K562 (cell line): ENCODE data around the gene FBXO36. TPM values are rescaled to one million over a fixed set of nuclear protein-coding genes. Genes with fewer than 3 reads are reported as not detected.

ENCODE experiments used
- HMGN3 ChIP-seq: IDR thresholded peaks from 2 replicates; pipeline ENCODE4 v1.6.1; 2011; ENCODE audit warnings: borderline replicate concordance, low read depth, mild to moderate bottlenecking, mixed read lengths, low read length; ENCODE audit not compliant: insufficient read length; ENCODE audit errors: extremely low read depth
- JUNB ChIP-seq: fragments of 450-650 bp; formaldehyde crosslinking; conservative IDR thresholded peaks from 2 replicates; pipeline ENCODE4 v1.4.0; 2020; ENCODE audit warnings: mild to moderate bottlenecking
- MCM3 ChIP-seq: fragments of 450-650 bp; IDR thresholded peaks from 2 replicates; pipeline ENCODE4 v1.6.1; 2016
- MITF ChIP-seq: IDR thresholded peaks from 2 replicates; pipeline ENCODE4 v1.6.1; 2014; ENCODE audit warnings: antibody characterized with exemption
- RNF219 ChIP-seq: fragments of 250-450 bp; sonication (Bioruptor Pico); IDR thresholded peaks from 2 replicates; pipeline ENCODE4 v1.5.0; 2022; ENCODE audit warnings: mild to moderate bottlenecking
- SREBF1 ChIP-seq: fragments of 150-350 bp; IDR thresholded peaks from 2 replicates; pipeline ENCODE4 v1.6.1; 2014; ENCODE audit warnings: antibody characterized with exemption, low read depth, low read length, borderline replicate concordance
- TFAP4 ChIP-seq: sonication (generic); formaldehyde crosslinking; IDR thresholded peaks from 2 replicates; pipeline ENCODE4 v1.8.0; 2022; ENCODE audit warnings: missing genetic modification reagents, mild to moderate bottlenecking, moderate library complexity, borderline replicate concordance
- ZBTB12 ChIP-seq: fragments of 250-450 bp; sonication (Bioruptor Pico); IDR thresholded peaks from 2 replicates; pipeline ENCODE4 v1.4.0; 2020
- ZBTB49 ChIP-seq: sonication (generic); formaldehyde crosslinking; IDR thresholded peaks from 2 replicates; pipeline ENCODE4 v1.8.0; 2022; ENCODE audit warnings: missing genetic modification reagents, mild to moderate bottlenecking, borderline replicate concordance
- polyA plus RNA-seq, 8 experiments: library from polyadenylated mRNA; depleted of rRNA in 4 of 8; stranded (reverse) in 5 of 8; unstranded in 3 of 8; fragments of >200 nt; fragmentation: Nextera tagmentation in 2 of 8; fragmentation: Illumina TruSeq in 1 of 8; extraction: Ambion mirVana in 2 of 8; extraction: Trizol in 1 of 8; gene quantifications; 2 replicates each; pipeline versions ENCODE4 v1.2.1 to v1.2.3, GENCODE V29; 2011 to 2014; ENCODE audit warnings: inconsistent platforms in 1 of 8, missing spikeins in 1 of 8
- total RNA-seq, 7 experiments: library from RNA; depleted of rRNA in 6 of 7; stranded (reverse); fragments of >200 nt in 6 of 7; fragmentation: Illumina TruSeq in 2 of 7; extraction: Trizol in 2 of 7; gene quantifications; 2 replicates each; pipeline versions ENCODE4 v1.2.1 to v1.2.3, GENCODE V29; 2011 to 2021; ENCODE audit warnings: low replicate concordance in 1 of 7
- TF ChIP-seq, protein P1 (sequence below): IDR thresholded peaks from 2 replicates; pipeline ENCODE4 v1.6.1; 2012; ENCODE audit warnings: low read depth, low read length, improper control_type of control experiment, borderline replicate concordance
- TF ChIP-seq, protein P2 (sequence below), 3 experiments: IDR thresholded peaks in 2 of 3; conservative IDR thresholded peaks in 1 of 3; 2 replicates each; pipeline ENCODE4 v1.5.1; 2011 to 2012; ENCODE audit warnings: low read length in 3 of 3, mild to moderate bottlenecking in 3 of 3, control low read depth in 2 of 3, improper control_type of control experiment in 1 of 3, inconsistent platforms in 1 of 3, low read depth in 1 of 3, mixed read lengths in 1 of 3, moderate library complexity in 1 of 3; ENCODE audit not compliant: insufficient read depth in 2 of 3

Gene FBXO36
- total and polyA plus RNA-seq, 9 of the 15 experiments (the other 6 are each of a cell fraction or from before 2014, with no cell fraction given): 0.40 to 0.91 (median 0.58) TPM

DNA sequence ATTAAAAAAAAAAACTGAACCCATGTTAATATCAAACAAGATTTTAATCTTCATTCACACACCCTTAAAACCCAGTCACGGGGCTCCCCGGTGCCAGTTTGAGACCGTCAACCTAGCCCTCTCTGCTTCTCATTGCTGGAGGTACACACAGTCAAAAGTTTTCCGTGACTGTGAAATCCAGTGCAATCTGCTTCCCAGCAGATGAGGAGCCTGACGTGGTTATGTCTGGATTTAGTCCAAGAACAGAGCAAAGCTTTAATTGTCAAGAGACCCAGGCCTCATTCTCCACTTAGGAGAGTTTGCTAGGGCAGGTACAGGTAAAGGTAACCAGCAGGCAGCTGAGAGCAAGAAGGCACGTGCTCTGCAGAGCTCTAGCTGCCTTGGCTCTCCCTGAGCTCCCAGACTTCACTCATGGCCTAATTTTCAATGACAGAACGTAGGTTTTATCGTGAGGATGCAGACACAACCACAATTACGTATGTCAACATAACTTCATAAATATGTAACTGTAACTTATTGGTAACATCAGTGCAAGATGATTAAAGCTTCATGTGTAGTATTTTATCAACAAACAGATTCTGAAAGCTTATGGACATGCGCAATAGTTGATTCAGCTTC, 90.1 kb downstream of the FBXO36 start (continued):
- TF ChIP-seq, protein P1, sequence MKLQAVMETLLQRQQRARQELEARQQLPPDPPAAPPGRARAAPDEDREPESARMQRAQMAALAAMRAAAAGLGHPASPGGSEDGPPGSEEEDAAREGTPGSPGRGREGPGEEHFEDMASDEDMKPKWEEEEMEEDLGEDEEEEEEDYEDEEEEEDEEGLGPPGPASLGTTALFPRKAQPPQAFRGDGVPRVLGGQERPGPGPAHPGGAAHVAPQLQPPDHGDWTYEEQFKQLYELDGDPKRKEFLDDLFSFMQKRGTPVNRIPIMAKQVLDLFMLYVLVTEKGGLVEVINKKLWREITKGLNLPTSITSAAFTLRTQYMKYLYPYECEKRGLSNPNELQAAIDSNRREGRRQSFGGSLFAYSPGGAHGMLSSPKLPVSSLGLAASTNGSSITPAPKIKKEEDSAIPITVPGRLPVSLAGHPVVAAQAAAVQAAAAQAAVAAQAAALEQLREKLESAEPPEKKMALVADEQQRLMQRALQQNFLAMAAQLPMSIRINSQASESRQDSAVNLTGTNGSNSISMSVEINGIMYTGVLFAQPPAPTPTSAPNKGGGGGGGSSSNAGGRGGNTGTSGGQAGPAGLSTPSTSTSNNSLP: 0 out of 2 replicates have a peak, but pooled peaks have one; percentile 36
- TF ChIP-seq JUNB (CRISPR knock-in tag) (no peak), RNF219 (CRISPR knock-in tag) (no peak), HMGN3 (no peak), MCM3 (no peak), ZBTB49 (CRISPR knock-in tag) (no peak), TFAP4 (peak; percentile 39; the same call in 1 of the 2 replicates), MITF (no peak), ZBTB12 (CRISPR knock-in tag) (0 out of 2 replicates have a peak, but pooled peaks have one; percentile 23), SREBF1 (no peak)
- TF ChIP-seq, protein P2, sequence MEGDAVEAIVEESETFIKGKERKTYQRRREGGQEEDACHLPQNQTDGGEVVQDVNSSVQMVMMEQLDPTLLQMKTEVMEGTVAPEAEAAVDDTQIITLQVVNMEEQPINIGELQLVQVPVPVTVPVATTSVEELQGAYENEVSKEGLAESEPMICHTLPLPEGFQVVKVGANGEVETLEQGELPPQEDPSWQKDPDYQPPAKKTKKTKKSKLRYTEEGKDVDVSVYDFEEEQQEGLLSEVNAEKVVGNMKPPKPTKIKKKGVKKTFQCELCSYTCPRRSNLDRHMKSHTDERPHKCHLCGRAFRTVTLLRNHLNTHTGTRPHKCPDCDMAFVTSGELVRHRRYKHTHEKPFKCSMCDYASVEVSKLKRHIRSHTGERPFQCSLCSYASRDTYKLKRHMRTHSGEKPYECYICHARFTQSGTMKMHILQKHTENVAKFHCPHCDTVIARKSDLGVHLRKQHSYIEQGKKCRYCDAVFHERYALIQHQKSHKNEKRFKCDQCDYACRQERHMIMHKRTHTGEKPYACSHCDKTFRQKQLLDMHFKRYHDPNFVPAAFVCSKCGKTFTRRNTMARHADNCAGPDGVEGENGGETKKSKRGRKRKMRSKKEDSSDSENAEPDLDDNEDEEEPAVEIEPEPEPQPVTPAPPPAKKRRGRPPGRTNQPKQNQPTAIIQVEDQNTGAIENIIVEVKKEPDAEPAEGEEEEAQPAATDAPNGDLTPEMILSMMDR (IDR thresholded peaks at IDR 0.05 in 2 of 3, conservative IDR thresholded peaks at IDR 0.05 in 1 of 3; ENCODE audit: insufficient read depth in 2 of 3, low read depth in 1 of 3, low read length in 3 of 3): no peak
